DOHH2 (cell line): ENCODE results near the gene RPS10.

ENCODE experiments used
- EZH2phosphoT487 ChIP-seq: fragments of 200-600 bp; sonication (generic); IDR thresholded peaks from 2 replicates; pipeline ENCODE4 v1.6.1; 2017; ENCODE audit warnings: borderline replicate concordance, mild to moderate bottlenecking, antibody characterized with exemption, low read length, moderate library complexity, mixed read lengths
- TF ChIP-seq, protein P1 (sequence below): fragments of 200-600 bp; sonication (generic); IDR thresholded peaks from one replicate; pipeline ENCODE4 v1.5.1; 2014; ENCODE audit warnings: antibody characterized with exemption, mild to moderate bottlenecking, low read depth, low read length; ENCODE audit not compliant: poor library complexity, severe bottlenecking

DNA sequence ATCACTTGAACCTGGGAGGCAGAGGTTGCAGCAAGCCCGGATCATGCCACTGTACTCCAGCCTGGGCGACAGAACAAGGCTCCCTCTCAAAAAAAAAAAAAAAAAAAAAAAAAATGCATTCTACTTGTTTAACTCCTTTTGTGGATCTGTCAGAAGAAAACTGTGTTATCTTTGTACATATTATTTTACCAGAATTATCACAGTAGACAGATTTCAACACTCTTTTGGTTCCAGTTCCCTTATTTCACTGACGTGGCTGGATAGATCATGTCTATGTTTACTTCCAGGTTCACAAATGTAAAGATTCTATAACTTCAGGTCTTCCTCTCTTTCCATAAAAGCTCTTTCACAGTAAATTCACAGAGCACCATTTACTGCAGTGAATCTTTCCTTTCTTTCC is 51.8 kb downstream of the RPS10 start:
- TF ChIP-seq, protein P1, sequence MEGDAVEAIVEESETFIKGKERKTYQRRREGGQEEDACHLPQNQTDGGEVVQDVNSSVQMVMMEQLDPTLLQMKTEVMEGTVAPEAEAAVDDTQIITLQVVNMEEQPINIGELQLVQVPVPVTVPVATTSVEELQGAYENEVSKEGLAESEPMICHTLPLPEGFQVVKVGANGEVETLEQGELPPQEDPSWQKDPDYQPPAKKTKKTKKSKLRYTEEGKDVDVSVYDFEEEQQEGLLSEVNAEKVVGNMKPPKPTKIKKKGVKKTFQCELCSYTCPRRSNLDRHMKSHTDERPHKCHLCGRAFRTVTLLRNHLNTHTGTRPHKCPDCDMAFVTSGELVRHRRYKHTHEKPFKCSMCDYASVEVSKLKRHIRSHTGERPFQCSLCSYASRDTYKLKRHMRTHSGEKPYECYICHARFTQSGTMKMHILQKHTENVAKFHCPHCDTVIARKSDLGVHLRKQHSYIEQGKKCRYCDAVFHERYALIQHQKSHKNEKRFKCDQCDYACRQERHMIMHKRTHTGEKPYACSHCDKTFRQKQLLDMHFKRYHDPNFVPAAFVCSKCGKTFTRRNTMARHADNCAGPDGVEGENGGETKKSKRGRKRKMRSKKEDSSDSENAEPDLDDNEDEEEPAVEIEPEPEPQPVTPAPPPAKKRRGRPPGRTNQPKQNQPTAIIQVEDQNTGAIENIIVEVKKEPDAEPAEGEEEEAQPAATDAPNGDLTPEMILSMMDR, result no peak
- no peak for TF ChIP-seq EZH2phosphoT487
